ENCODE measurements around the gene TAOK1.

TAOK1 gene

GRCh38 chr17:29571883-29572681 lies 181.9 kb downstream of the TAOK1 start:
- no peak for DNase-seq

GRCh38 chr17:29572691-29573557 lies 182.8 kb downstream of the TAOK1 start:
- peak; percentile 66 to 82 for DNase-seq

- no peak for DNase-seq
Observed at GRCh38 chr17:29573558-29573869, 183.4 kb downstream of the TAOK1 start.

GRCh38 chr17:29573871-29574731 lies 183.9 kb downstream of the TAOK1 start:
- no peak for DNase-seq

DNA sequence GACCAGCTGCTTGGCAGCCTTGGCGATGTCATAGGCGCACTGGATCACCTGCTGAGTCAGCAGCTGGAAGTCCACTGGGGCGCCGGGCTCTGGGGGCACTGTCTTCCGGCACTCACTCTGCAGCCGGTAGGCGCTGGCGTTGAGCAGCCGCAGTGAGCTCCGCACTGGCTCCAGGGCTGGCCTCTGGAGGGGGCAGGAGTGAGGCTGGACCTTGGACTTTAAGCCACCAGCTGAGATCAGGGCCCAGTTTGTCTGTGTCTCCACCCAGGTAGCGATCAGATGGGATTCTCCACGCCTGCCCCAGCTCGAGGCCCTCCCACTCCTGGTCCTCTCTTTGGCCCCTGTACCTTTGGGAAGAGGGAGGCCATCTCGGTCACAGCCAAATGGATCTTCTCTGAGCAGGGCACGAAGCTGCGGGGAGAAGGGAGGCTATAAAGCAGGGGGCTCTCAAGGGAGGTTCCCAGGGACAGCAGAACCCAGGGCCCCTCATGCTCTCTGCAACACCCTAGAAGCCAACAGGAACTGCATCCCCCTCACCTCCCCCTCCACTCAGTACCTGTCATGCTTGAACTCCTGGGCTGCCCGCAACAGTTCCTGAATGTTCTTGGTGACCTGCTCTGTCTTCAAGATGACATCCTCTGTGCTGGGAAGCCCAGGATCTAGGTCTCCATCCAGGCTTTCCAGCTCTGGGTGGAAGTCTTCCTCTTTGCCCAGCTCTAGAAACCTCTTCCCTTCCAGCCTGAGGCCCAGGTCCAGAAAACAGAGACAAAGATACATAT lies 184.8 kb downstream of the TAOK1 start:
- no peak for DNase-seq

- no peak for DNase-seq
Observed at GRCh38 chr17:29575511-29576213, 185.5 kb downstream of the TAOK1 start.

DNA sequence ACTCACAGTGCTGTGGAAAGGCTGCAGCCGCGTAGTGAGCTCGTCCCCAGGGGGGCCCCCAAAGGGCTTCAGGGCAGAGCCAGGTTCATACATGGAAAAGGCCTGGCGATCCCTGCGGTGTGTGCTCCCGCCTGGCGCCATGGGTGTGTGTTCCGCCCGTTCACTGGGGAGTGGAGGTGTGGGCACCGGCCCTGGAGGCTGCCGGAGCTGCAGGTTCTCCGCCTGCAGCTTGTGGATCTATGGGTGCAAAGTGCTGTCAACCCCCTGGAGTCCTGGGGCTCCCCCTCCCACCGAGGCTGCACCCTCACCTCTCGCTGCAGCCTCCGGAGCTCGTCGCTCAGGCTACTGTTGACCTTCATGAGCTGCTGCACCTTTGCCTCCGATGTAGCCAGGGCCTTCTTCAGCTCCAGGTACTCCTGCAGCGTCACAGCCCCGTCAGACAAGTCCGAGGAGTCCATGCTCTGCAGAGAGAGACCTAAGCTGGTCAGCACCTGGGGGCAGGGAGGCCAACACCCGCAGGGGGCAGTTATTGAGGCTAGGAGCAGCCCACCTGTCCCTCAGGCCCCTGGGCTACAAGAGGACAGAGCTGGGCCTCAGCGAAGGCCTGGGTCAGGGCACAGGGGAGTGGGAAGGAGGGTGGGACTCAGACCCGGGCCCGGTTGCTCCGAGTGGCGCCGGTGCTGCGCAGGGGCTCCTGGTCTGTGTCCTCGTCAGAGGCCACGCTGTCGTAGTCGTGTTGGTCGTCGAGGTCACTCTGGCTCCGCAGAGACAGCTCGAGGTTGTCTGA lies 186.2 kb downstream of the TAOK1 start:
- no peak for DNase-seq

- DNase-seq = no peak
Observed at GRCh38 chr17:29577001-29577370, 186.8 kb downstream of the TAOK1 start.

DNA sequence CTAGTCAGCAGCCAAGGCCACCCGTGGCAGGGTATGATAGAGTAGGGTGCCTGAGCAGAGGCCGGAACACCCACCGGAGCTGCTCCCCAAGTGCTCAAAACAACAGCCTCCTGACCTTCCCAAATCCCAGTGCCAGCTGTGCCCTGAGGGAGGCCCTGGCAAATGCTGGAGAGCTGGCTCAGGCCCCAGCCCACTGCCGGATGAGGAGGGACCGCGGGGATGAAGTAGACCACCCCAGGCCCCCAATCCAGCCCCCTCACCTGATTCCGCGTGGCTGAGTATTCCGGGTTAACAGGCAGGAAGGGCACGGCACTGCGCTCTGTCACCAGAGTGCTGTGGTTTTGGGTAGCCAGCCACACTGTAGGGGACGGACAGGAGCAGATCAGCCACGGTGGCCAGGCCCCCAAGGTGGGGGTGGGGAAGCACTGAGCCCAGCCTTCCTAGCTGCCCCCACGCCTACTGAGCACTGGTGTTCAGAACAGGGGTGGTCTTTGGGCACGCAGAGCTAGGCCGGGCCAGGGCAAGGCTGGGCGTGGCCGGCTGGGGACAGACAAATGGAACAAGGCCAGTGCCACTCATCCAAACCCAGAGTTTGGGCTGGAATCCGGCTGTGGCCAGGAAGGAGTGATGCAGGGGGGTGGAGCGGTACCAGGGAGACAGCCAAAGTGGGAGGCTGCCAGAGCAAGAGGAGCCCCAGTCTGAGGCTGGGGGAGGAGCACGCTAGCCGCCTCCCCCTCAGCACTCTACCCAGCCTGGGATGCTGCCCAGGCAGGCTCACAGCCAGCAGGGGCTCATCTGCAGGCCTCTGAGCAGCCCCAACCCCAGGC lies 187.4 kb downstream of the TAOK1 start:
- no peak for DNase-seq

DNA sequence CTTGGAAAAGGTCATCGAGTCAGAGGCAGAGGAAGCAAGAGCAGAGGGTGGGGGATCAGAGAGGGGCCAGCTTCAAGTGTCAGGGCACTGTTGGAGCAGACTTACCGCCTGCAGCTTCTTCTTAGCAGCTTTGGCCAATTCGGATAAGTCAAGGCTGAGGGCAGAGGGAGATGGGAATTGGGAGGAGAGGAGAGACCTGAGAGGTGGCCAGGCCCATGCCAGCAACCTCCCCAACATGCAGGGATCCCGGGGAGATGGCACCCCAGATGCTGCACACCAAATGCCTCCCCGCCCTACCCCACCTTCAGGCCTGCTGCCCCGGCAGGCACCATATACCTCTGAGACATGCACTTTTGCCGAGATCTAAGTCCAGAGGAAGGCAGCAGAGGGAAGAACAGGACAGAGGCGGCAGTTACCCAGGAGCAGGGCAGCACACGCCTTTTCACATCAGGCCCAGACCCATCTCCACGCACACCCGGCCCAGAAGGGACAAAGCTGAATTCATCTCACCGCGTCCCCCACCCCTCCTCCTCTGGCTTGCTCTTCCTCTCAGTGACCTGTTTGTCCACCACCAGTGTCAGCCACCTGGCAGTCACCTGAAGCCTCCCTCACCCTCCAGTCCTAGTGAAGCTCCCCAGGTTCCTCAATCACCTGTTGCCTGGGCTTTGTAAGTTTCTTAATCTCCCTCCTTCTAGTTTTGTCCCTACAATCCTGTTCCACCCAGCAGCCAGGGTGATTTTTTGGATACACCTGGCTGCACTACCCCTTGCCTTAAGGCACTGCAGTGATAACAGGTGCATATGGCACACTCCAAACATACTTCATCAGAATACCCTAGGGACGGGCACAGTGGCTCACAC lies 188.7 kb downstream of the TAOK1 start:
- no peak for DNase-seq

DNA sequence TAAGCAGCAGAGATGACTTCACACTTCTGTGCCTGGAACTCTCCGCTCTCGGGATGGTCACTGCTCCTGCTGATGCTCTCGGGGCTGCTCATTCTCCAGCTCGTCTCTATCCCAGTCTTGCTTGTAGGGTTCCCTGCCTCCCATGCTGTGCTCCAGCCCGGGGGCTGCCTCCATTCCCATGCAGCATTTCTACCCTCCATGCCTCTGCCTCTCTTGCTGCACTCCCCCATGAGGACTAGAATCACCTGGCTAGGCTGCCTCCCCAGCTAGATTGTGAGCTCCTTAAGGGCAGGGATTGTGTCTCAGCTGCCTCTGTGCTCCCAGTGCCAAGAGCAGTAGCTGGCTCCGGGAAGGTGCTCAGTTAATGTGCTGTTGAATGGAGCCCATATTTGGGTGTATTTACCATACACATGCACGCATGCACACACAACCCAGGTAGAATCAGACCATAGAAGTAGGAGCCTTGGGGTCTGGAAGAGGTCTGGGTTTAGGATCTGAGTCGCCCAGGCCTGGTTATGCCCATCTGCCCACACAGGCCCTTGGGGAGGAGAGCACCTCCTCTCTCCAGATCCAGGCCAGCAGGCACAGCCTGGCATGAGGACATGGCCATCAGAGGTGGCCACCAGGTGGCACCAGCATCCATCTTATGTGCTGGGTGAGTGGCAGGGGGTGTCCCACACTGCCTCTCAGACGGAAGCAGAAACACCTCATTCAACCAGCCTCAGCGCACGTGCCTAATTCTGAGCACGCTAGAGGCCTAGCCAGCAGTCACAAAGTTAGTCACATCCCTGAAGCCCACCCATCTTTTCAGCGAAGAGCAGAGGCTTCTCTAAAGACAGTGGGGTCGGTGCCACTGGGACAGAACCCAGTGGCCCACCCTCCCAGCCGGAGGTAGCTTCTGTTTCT lies 190.0 kb downstream of the TAOK1 start:
- peak; percentile 83 to 87 for DNase-seq

- DNase-seq = no peak
Observed at GRCh38 chr17:29581583-29582253, 191.6 kb downstream of the TAOK1 start.

DNA sequence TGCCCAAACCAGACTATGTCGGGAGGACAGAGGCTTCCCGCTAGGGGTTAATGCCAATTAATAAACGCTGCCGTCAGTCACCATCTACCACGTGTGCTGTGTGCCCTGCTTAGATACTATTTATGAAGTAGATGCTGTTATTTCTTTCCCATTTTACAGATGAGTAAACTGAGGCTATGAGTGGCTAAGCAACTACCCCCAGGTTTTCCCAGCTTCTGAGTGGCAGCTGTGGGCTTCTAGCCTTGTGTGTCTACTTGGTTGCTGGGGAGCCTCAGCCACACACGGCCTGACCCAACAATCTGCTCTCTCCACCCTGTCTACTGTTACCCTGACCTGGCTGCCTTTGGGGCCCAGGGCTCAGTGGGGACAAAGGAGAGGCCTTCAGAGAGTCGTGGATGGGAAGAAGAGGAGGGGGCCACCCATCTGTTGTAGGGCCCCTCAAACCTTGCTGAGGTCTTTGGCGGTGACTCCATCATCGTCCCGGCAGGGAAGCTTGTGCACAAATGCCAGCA lies 192.1 kb downstream of the TAOK1 start:
- DNase-seq = no peak

- DNase-seq = no peak
Observed at GRCh38 chr17:29582772-29583171, 192.6 kb downstream of the TAOK1 start.

- no peak for DNase-seq
Observed at GRCh38 chr17:29583324-29584248, 193.4 kb downstream of the TAOK1 start.
